Spleen (tissue), 7 donors: ENCODE results near the gene CAMTA1.

Experiments used
- POLR2A ChIP-seq, 3 donors: fragments of 450-650 bp; IDR thresholded peaks; one replicate each; pipeline ENCODE4 v1.5.1; 2017; ENCODE audit warnings: antibody characterized with exemption in 3 of 3, mild to moderate bottlenecking in 1 of 3
- POLR2AphosphoS5 ChIP-seq, 3 donors: sonication (generic); formaldehyde crosslinking; IDR thresholded peaks; one replicate each; pipeline ENCODE4 v1.5.1; 2017; ENCODE audit warnings: antibody characterized with exemption in 3 of 3
- TF ChIP-seq, protein P1 (sequence below), 11 experiments: fragments of 200-600 bp in 7 of 11; fragments of 450-650 bp in 4 of 11; sonication (generic) in 4 of 11; IDR thresholded peaks in 8 of 11; conservative IDR thresholded peaks in 3 of 11; 1 replicate in 7 of 11; 2 replicates in 4 of 11; pipeline versions ENCODE4 v1.4.0 to v1.8.0; 2016 to 2021; ENCODE audit warnings: antibody characterized with exemption in 11 of 11, inconsistent platforms in 4 of 11, mild to moderate bottlenecking in 1 of 11
- donor health status: DM: no; HTN: no; CAD: no; lungs with moderate emphysema.
- donor health status: DM: no; HTN: no; CAD: no.
- donor health status: DM: no; HTN: no; CAD: no.

DNA sequence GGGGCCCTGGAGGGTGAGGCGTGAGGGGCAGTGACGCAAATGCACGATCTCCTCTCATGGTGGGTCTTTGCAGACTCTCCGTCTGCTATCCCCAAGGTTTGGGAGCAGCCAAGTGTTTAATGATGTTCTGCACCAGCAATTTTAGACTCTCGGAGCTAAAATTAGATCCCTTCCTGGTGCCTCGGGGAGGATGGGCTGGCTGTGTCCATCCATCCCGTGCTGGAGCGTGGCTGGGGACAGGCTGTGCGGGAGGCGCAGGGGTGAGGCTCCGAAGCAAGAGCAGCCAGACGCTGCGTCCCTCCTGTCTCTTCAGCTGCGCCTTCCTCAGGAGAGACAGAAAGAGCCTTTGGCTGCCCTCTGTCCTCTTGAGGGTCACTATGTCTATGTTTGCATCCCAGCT lies 387.6 kb downstream of the CAMTA1 start:
- TF ChIP-seq POLR2A (IDR thresholded peaks at IDR 0.05) = no peak
- peak in 1 of 3 donors; percentile 13 for TF ChIP-seq POLR2AphosphoS5 (IDR thresholded peaks at IDR 0.05)
- TF ChIP-seq, protein P1, sequence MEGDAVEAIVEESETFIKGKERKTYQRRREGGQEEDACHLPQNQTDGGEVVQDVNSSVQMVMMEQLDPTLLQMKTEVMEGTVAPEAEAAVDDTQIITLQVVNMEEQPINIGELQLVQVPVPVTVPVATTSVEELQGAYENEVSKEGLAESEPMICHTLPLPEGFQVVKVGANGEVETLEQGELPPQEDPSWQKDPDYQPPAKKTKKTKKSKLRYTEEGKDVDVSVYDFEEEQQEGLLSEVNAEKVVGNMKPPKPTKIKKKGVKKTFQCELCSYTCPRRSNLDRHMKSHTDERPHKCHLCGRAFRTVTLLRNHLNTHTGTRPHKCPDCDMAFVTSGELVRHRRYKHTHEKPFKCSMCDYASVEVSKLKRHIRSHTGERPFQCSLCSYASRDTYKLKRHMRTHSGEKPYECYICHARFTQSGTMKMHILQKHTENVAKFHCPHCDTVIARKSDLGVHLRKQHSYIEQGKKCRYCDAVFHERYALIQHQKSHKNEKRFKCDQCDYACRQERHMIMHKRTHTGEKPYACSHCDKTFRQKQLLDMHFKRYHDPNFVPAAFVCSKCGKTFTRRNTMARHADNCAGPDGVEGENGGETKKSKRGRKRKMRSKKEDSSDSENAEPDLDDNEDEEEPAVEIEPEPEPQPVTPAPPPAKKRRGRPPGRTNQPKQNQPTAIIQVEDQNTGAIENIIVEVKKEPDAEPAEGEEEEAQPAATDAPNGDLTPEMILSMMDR (IDR thresholded peaks at IDR 0.05 in 8 of 11, conservative IDR thresholded peaks at IDR 0.05 in 3 of 11) = no peak
